ENCODE measurements around the gene MTHFD1L.

DNA sequence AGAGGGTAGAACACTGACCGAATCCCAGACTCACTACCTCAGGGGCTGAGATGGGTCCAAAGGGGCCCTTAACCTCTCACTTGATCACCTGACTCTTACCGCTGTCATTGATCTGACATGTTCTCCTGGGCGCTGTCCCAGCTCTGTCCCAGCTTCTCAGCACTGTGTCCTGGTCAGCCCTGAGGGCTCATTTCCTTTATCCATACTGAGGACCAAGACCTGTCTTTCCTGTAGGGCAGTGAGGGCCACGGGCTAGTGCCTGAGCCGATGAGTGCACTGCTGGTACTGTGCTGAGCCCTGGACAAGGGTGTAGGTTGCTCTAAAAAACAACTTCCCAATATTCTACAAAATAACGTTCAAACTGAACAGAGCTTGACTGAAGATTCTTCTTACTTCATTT, 131.5 kb downstream of the MTHFD1L start:
- TF ChIP-seq, protein P1, sequence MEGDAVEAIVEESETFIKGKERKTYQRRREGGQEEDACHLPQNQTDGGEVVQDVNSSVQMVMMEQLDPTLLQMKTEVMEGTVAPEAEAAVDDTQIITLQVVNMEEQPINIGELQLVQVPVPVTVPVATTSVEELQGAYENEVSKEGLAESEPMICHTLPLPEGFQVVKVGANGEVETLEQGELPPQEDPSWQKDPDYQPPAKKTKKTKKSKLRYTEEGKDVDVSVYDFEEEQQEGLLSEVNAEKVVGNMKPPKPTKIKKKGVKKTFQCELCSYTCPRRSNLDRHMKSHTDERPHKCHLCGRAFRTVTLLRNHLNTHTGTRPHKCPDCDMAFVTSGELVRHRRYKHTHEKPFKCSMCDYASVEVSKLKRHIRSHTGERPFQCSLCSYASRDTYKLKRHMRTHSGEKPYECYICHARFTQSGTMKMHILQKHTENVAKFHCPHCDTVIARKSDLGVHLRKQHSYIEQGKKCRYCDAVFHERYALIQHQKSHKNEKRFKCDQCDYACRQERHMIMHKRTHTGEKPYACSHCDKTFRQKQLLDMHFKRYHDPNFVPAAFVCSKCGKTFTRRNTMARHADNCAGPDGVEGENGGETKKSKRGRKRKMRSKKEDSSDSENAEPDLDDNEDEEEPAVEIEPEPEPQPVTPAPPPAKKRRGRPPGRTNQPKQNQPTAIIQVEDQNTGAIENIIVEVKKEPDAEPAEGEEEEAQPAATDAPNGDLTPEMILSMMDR (IDR thresholded peaks at IDR 0.05) = no peak
- TF ChIP-seq, protein P2, sequence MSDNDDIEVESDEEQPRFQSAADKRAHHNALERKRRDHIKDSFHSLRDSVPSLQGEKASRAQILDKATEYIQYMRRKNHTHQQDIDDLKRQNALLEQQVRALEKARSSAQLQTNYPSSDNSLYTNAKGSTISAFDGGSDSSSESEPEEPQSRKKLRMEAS (IDR thresholded peaks at IDR 0.05) = no peak
- TF ChIP-seq, protein P3, sequence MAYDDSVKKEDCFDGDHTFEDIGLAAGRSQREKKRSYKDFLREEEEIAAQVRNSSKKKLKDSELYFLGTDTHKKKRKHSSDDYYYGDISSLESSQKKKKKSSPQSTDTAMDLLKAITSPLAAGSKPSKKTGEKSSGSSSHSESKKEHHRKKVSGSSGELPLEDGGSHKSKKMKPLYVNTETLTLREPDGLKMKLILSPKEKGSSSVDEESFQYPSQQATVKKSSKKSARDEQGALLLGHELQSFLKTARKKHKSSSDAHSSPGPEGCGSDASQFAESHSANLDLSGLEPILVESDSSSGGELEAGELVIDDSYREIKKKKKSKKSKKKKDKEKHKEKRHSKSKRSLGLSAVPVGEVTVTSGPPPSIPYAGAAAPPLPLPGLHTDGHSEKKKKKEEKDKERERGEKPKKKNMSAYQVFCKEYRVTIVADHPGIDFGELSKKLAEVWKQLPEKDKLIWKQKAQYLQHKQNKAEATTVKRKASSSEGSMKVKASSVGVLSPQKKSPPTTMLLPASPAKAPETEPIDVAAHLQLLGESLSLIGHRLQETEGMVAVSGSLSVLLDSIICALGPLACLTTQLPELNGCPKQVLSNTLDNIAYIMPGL (CRISPR knock-in tag; IDR thresholded peaks at IDR 0.05; ENCODE audit: borderline replicate concordance) = no peak
- TF ChIP-seq POLR2A (IDR thresholded peaks at IDR 0.05; ENCODE audit: low read length) (no peak), MYC (IDR thresholded peaks at IDR 0.05; ENCODE audit: borderline replicate concordance, low read length) (no peak), NPAS2 (CRISPR knock-in tag; IDR thresholded peaks at IDR 0.05; ENCODE audit: borderline replicate concordance) (no peak), CEBPB (IDR thresholded peaks at IDR 0.05) (no peak), JUN (IDR thresholded peaks at IDR 0.05) (no peak), CHD4 (IDR thresholded peaks at IDR 0.05; ENCODE audit: borderline replicate concordance) (no peak), ZSCAN20 (CRISPR knock-in tag; IDR thresholded peaks at IDR 0.05) (no peak)
